Omental fat pad (tissue), 4 donors: ENCODE measurements around the gene NPL. TPM values are rescaled to one million over a fixed set of nuclear protein-coding genes. Genes with fewer than 3 reads are reported as not detected.

Experiments
- ATAC-seq: fragments of 150-250 bp; one replicate; pipeline ENCODE4 v1.9.1; 2016; ENCODE audit warnings: mild to moderate bottlenecking, moderate library complexity; ENCODE audit not compliant: low FRiP score
- DNase-seq: peaks from one replicate; pipeline ENCODE4 v3.0.0-alpha.2; 2019; ENCODE audit warnings: low spot score
- total RNA-seq, 4 donors: library from RNA; depleted of rRNA; stranded (reverse); fragments of >200 nt; gene quantifications; one replicate each; pipeline ENCODE4 v1.1.0, GENCODE V29; 2016
- TF ChIP-seq, protein P1 (sequence below), 3 donors: fragments of 450-650 bp; IDR thresholded peaks; one replicate each; pipeline ENCODE4 v1.5.1; 2016 to 2017; ENCODE audit warnings: antibody characterized with exemption in 3 of 3, mild to moderate bottlenecking in 3 of 3, moderate library complexity in 2 of 3

NPL gene, protein sequence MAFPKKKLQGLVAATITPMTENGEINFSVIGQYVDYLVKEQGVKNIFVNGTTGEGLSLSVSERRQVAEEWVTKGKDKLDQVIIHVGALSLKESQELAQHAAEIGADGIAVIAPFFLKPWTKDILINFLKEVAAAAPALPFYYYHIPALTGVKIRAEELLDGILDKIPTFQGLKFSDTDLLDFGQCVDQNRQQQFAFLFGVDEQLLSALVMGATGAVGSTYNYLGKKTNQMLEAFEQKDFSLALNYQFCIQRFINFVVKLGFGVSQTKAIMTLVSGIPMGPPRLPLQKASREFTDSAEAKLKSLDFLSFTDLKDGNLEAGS
- 10 to 100 TPM; 18.5 to 39.9 (median 26.0) TPM for total RNA-seq

DNA sequence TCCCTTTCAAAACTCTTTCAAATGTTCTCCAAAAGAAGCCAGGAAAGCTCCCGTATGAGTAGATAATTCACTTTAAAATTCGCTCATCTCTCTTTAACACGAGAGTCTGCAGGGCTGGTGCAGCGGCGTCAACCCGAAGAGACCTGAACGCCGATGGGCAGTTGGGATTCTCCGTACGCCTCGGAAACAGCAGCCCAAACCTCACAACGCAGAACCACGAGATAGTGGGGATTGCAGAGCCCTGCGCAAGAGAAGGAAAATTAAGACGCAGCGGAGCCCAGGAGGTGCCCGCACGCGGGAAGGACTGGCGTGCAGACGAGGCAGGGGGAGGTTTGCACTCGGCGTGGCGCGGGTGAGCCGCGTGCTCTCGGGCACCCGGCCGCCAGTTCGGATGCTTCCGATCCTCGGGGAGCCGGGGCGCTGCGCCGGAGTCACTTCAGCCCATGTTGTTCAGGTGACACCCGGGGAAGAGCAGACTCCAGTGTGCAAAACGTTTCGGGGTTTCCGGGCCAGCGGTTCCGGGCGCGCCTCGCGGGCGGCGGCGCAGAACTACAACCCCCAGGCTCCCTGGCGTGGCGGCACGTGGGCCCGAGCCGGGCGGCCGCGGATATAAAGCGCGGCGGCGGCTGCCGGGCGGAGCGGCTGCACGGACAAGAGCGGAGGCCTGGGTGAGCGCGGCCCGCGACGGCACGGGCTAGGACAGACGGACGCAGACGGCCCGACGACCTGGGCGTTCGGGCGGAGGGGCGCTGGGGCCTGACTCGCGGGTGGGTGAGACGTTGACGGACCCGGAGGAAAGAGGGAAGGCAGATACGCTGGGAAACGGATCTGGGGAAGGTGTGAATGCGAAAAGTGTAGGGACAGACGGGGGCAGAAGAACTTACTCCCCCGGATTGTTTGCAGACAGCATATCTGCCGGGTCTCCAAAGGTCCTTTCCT, at the start of gene NPL:
TSS of gene NPL (plus strand) at position 636 of the 939 bp plus-strand sequence. CDS start 4,599 bp downstream, outside the sequence.
- DNase-seq (peak; percentile 53), ATAC-seq (peak; percentile 92)
- TF ChIP-seq, protein P1, sequence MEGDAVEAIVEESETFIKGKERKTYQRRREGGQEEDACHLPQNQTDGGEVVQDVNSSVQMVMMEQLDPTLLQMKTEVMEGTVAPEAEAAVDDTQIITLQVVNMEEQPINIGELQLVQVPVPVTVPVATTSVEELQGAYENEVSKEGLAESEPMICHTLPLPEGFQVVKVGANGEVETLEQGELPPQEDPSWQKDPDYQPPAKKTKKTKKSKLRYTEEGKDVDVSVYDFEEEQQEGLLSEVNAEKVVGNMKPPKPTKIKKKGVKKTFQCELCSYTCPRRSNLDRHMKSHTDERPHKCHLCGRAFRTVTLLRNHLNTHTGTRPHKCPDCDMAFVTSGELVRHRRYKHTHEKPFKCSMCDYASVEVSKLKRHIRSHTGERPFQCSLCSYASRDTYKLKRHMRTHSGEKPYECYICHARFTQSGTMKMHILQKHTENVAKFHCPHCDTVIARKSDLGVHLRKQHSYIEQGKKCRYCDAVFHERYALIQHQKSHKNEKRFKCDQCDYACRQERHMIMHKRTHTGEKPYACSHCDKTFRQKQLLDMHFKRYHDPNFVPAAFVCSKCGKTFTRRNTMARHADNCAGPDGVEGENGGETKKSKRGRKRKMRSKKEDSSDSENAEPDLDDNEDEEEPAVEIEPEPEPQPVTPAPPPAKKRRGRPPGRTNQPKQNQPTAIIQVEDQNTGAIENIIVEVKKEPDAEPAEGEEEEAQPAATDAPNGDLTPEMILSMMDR (IDR thresholded peaks at IDR 0.05), result no peak

DNA sequence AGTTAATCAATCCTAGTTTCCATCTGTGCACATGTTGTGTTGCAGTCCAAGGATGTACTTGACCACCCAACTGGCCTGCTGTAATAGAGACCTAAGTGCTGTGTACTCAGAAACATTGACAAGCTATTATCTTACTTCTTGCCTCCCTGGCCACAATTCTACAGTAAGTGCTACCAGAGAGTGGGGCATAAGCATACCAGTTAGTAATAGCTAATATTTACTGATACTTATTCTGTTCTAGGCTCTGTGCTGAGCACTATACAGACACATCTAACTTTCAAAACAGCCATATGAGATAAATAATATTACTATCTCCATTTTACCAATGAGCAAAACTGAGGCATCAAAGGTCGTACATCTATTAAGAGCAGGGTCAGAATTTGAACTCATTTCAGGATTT, 49.5 kb upstream of the NPL start:
- no peak for DNase-seq
- ATAC-seq, result no peak
- TF ChIP-seq, protein P1 (IDR thresholded peaks at IDR 0.05), result no peak

DNA sequence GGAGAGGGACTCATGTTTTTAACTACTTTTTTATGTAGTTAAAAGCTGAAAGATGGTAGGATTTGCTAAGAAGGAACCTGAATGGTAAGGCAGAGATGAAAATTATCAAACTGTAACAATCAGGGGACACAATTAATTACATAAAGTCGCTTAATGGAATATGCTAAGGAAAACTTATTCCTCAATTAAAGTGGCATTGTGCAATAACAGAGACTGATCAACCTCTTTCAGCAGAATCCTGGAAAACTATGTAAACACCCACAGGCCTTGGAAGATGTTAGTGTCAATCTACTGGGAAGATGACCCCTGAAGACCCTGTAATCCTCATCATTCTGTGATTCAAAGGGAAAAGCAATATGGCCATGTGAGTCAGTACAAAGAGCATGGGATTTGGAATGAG, 46.8 kb upstream of the NPL start:
- TF ChIP-seq, protein P1 (IDR thresholded peaks at IDR 0.05), result no peak
- DNase-seq (no peak), ATAC-seq (no peak)

DNA sequence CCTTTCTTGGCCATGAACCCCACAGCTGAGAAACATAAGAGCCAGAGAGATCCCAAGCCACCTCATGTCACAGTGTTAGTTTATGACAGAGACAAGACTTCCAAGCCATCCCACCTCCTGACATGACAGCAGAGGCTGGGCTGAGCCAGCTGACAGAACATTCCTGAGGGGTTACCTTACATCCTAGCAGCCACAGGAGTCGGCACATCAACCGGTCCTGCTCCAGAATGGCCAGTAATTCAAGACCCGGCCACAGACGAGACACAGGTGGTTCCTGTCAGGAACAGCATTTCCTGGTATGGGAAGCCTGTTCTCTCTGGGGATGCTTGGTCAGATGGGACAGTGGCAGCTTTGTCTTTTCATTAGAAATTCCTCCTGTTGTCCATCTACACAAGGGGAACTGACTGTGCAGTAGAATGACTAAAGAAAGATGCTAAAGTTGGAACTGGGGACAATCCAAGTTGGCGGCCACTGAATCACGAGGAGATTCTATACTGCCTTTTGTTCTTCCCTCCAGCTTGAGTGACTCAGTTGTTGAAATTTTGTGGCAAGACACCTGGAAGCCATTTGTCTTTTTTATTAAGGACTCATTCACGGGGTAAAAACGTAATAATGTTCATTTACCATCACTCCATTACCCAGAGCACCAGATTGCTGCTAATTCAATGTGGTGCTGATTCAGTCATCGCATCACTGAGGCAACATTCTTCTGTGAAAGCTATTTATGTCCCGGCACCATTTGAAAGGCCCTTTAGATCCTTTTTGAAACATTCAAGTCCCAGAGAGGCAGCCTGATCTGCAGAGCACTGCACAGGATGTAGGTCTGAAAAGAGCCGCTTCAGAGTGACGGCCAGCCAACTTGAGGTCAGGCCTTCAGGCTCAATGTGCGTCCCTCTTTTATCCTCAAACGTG, 37.2 kb upstream of the NPL start:
- no peak for ATAC-seq
- TF ChIP-seq, protein P1 (IDR thresholded peaks at IDR 0.05), result no peak
- DNase-seq, result no peak

DNA sequence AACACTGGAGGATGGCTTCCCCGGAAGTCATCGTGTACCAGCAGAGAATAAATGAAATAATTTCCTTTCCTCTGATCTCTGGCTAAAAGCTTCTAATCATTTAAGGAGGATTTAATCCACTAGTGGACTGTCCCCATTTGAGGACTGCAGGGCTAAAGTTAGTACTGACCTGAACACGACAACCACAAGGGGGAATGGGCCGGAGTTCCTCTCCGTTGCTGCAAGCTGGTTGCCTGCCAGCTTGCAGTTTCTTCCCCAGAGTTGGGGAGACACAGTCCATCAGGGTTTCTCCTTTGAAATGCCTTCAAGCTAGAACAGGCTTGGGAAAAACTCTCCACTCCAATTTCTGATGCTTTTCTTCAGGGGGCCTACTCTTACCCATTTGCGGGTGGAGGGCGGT, 35.5 kb upstream of the NPL start:
- TF ChIP-seq, protein P1 (IDR thresholded peaks at IDR 0.05), result no peak
- DNase-seq (no peak), ATAC-seq (no peak)

DNA sequence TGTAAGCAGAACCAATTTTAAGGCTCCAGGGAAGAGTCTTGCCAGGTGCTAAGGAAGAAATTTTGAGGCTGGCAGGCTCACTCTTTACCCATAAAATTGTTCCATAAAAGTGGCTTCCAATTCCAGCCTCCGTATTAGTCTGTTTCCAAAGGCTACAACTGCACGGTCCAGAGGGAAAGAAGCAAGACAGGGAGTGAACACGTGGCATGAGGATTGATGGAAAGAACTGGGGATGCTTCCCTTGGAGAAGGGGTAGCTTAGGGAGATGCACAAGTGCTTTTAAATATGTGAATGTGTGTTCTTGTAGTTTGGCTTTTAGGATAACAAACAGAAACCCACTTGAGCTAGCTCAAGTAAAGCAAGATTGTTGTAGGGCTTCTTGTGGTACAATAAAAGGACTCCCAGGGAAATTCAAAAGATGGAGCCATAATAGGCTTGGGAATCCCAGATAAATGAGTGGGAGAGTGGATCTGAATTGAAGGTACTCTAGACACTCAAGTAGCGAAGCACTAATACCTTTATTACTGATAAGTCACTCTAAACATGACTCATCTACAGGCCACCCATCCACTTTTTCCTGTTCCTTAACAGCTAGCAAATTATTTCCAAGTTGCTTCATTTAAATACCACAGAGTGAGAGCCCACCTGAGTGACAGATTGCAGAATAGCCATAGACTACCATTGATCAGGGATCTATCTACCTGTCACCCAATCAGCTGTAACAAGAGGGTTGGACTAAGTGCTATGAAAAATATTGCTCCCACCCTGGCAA, 34.8 kb upstream of the NPL start:
- ATAC-seq (no peak), DNase-seq (no peak)
- TF ChIP-seq, protein P1 (IDR thresholded peaks at IDR 0.05), result no peak
